Ascending aorta (tissue), 2 donors: ENCODE data around the gene GPATCH11. TPM values are rescaled to one million over a fixed set of nuclear protein-coding genes. Genes with fewer than 3 reads are reported as not detected.
A peak's percentile ranks its signal among the peaks of the same experiment; 100 is the strongest.

Experiments
- DNase-seq, 2 donors: peaks; one replicate each; pipeline ENCODE4 v3.0.0-alpha.2; 2019; ENCODE audit warnings: low spot score in 2 of 2
- H3K27ac ChIP-seq, 2 donors: fragments of 200-600 bp; sonication (generic); one replicate each; pipeline ENCODE4 v1.5.1; 2016 to 2017; ENCODE audit warnings: mild to moderate bottlenecking in 1 of 2
- H3K27me3 ChIP-seq: fragments of 200-600 bp; sonication (generic); one replicate; pipeline ENCODE4 v1.5.1; 2017
- H3K36me3 ChIP-seq, 2 donors: fragments of 200-600 bp; sonication (generic); one replicate each; pipeline ENCODE4 v1.5.1; 2016
- H3K4me1 ChIP-seq, 2 donors: fragments of 200-600 bp; sonication (generic); one replicate each; pipeline ENCODE4 v1.5.1; 2016 to 2017; ENCODE audit warnings: mild to moderate bottlenecking in 1 of 2
- H3K4me3 ChIP-seq, 2 donors: fragments of 200-600 bp; sonication (generic); one replicate each; pipeline ENCODE4 v1.5.1; 2016 to 2017; ENCODE audit warnings: mild to moderate bottlenecking in 1 of 2
- H3K9me3 ChIP-seq, 2 donors: fragments of 200-600 bp; sonication (generic); one replicate each; pipeline ENCODE4 v1.5.1; 2016
- intact Hi-C: fragments of 100-400 bp; cut with DNase I; formaldehyde crosslinking; loops from one replicate; pipeline ENCODE4 v1.15.1; 2023
- total RNA-seq: library from RNA; depleted of rRNA; stranded (reverse); fragments of >200 nt; gene quantifications from one replicate; pipeline ENCODE4 v1.1.0, GENCODE V29; 2016
- TF ChIP-seq, protein P1 (sequence below), 3 experiments: fragments of 200-600 bp in 2 of 3; fragments of 450-650 bp in 1 of 3; sonication (generic) in 2 of 3; IDR thresholded peaks; one replicate each; pipeline ENCODE4 v1.5.1; 2016 to 2019; ENCODE audit warnings: antibody characterized with exemption in 3 of 3, mild to moderate bottlenecking in 1 of 3, moderate library complexity in 1 of 3

GPATCH11 gene
- 0.21 TPM for total RNA-seq

DNA sequence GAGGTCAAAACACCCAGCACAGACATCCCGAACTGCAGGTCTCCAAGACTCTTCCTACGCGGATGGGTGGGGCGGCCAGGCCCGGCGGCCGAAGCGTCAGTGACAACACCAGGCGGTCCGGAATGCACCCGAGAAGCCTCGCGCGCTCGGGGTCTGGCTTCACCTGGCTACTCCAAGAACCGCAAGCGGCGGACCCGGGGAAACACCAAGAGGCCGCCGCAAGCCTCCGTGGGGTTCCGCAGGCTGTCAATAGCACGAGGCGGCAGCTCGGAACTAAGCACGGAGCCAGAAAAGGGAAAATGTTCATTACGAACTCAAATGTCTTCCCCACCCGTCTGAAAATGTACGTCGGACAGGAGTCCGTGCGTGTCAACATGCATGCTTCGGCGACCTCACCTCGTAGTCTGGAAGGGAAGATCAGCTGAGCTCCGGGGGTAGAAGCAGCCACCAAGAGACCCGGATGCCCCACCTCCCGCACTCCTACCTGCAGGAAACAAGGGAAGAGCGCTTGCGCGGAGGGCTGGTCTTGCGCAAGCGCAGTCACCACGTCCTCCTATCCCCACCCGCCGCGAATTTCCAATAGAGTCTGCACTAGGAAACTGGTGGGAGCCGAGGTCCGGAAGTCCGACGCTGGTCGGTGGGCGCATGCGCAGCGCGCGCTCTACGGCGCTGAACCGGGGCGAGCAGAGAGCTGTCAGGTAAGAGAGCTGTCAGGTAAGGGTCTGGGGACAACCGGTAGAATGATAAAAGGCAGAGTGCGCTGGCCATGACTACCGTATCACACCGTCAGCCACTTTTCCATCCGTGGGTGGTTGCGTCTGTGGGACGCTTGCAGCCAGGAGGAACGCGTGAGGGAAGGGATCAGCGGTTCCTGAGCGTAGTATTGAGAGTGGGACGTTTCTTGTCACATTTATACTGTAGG is at the start of gene GPATCH11, which contains the start of gene HEATR5B:
TSS of gene GPATCH11 (plus strand) at position 646 of the 922 bp plus-strand sequence. CDS start 3,864 bp downstream, outside the sequence.
TSS of gene HEATR5B (minus strand) at position 500 of the 922 bp plus-strand sequence. CDS start 958 bp downstream, outside the sequence.
- peak; percentile 80 to 97 for DNase-seq
- peak within 1 kb of the TSS; percentile 61 to 66 for H3K27ac ChIP-seq
- H3K4me3 ChIP-seq: peak within 1 kb of the TSS; percentile 82 to 90
- H3K36me3 ChIP-seq: peaks cover 0 to 12% of the 10 kb centered on the region in 2 donors
- no peaks in the 10 kb centered on the region for H3K9me3 ChIP-seq
- intact Hi-C loops: no loop called here
- TF ChIP-seq, protein P1, sequence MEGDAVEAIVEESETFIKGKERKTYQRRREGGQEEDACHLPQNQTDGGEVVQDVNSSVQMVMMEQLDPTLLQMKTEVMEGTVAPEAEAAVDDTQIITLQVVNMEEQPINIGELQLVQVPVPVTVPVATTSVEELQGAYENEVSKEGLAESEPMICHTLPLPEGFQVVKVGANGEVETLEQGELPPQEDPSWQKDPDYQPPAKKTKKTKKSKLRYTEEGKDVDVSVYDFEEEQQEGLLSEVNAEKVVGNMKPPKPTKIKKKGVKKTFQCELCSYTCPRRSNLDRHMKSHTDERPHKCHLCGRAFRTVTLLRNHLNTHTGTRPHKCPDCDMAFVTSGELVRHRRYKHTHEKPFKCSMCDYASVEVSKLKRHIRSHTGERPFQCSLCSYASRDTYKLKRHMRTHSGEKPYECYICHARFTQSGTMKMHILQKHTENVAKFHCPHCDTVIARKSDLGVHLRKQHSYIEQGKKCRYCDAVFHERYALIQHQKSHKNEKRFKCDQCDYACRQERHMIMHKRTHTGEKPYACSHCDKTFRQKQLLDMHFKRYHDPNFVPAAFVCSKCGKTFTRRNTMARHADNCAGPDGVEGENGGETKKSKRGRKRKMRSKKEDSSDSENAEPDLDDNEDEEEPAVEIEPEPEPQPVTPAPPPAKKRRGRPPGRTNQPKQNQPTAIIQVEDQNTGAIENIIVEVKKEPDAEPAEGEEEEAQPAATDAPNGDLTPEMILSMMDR (IDR thresholded peaks at IDR 0.05): no peak
- peaks cover 3 to 14% of the 10 kb centered on the region in 2 donors for H3K4me1 ChIP-seq
- no peaks in the 10 kb centered on the region for H3K27me3 ChIP-seq

GRCh38 chr2:37037771-37038170 is 46.5 kb upstream of the GPATCH11 start:
- Histone ChIP-seq H3K4me3 (no peak overlapping the region), H3K36me3 (peaks cover 17 to 47% of the 10 kb centered on the region in 2 donors), H3K27ac (no peak overlapping the region), H3K27me3 (no peaks in the 10 kb centered on the region), H3K9me3 (no peaks in the 10 kb centered on the region), H3K4me1 (no peaks in the 10 kb centered on the region)
- DNase-seq: no peak
- TF ChIP-seq, protein P1 (IDR thresholded peaks at IDR 0.05): no peak
- intact Hi-C loops: no loop called here

GRCh38 chr2:37039580-37039979 is 44.7 kb upstream of the GPATCH11 start:
- intact Hi-C loops: no loop called here
- H3K9me3 ChIP-seq: no peaks in the 10 kb centered on the region
- no peak overlapping the region for H3K27ac ChIP-seq
- peaks cover 17 to 45% of the 10 kb centered on the region in 2 donors for H3K36me3 ChIP-seq
- no peaks in the 10 kb centered on the region for H3K27me3 ChIP-seq
- no peaks in the 10 kb centered on the region for H3K4me1 ChIP-seq
- TF ChIP-seq, protein P1 (IDR thresholded peaks at IDR 0.05): no peak
- DNase-seq: no peak
- H3K4me3 ChIP-seq: no peak overlapping the region

DNA sequence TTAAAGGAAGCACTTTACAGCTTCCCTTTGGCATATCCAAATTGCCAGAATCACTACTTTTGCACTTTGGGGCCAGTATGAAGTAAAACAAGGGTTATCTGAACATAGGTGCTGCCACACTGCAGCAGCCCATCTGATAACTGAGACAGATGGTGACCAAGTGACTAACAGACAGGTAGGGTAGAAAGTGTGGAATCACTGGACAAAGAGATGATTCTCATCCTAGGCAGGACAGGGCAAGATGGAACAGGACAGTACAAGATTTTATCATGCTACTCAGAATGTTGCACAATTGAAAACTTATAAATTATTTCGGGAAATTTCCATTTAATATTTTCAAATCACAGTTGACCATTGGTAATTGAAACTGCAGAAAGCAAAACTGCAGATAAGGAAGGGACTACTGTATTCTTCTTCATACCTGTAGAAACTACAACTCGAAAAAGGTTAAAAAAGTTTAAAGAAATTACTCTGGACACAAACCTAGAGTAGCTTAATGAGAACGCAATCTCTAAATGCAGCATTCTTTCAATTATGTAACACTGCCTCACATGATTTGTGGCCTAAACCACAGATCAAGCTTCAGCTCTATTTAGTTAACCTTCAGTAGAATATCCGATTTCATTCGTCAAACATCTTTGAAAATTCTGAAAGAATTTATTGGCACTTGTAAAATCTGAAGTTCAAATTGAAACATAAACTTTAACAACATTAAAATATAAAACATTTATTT is 31.6 kb upstream of the GPATCH11 start:
- Histone ChIP-seq H3K36me3 (peaks cover 49 to 75% of the 10 kb centered on the region in 2 donors), H3K27ac (no peak overlapping the region), H3K9me3 (no peaks in the 10 kb centered on the region), H3K4me3 (no peak overlapping the region), H3K4me1 (no peaks in the 10 kb centered on the region), H3K27me3 (no peaks in the 10 kb centered on the region)
- intact Hi-C loops: no loop called here
- DNase-seq: no peak
- TF ChIP-seq, protein P1 (IDR thresholded peaks at IDR 0.05): no peak

DNA sequence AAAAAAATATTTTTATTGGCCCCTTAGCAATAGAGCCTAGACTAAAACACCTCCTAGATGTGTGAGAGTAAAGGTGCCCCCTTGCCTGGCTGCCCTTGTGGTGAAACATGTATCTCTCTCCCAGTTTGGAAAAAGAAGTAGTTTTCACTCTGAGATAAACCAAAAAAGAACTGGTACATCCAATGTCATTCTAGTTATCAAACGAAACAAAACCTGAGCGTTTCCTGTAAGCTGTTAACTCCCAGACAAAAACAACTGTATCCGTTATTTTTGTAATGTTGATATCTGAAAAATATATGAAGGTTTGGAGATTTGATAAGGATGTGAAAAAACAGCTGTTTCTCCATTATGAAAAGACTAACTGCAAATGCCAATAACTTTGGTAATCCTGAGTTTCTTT is 24.5 kb upstream of the GPATCH11 start:
- Histone ChIP-seq H3K27me3 (no peaks in the 10 kb centered on the region), H3K27ac (no peak overlapping the region), H3K4me3 (no peak overlapping the region), H3K36me3 (peaks cover 50 to 78% of the 10 kb centered on the region in 2 donors), H3K9me3 (no peaks in the 10 kb centered on the region), H3K4me1 (no peaks in the 10 kb centered on the region)
- intact Hi-C loops: no loop called here
- TF ChIP-seq, protein P1 (IDR thresholded peaks at IDR 0.05): no peak
- DNase-seq: no peak
